DND-41 (cell line): ENCODE data around the gene UPF3A.

Source experiments
- EZH2 ChIP-seq: IDR thresholded peaks from 3 replicates; pipeline ENCODE4 v1.6.1; 2012; ENCODE audit warnings: borderline replicate concordance, low read depth, mild to moderate bottlenecking, moderate library complexity, low read length, inconsistent platforms; ENCODE audit not compliant: severe bottlenecking
- TF ChIP-seq, protein P1 (sequence below): IDR thresholded peaks from 2 replicates; pipeline ENCODE4 v1.5.1; 2012; ENCODE audit warnings: borderline replicate concordance, low read length, moderate library complexity, mild to moderate bottlenecking; ENCODE audit not compliant: poor library complexity, severe bottlenecking; ENCODE audit errors: extremely low read depth

DNA sequence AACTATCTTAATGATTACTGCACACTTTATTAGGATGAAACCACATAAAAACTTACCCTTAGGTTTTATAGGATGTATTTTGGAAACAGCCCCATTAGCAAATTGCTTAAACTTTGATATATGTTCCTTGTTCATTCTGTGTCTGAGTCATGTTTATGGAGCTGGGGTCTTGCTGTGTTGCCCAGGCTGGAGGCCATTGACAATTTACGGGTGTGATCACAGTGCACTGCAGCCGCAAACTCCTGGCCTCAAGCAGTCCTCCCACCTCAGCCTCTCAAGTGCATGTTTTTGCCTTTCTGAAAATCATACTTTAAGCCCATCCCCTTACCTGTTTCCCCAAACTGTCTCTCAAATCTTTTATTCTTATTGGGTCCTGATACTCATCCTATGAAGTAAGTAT lies 27.7 kb downstream of the UPF3A start:
- TF ChIP-seq, protein P1, sequence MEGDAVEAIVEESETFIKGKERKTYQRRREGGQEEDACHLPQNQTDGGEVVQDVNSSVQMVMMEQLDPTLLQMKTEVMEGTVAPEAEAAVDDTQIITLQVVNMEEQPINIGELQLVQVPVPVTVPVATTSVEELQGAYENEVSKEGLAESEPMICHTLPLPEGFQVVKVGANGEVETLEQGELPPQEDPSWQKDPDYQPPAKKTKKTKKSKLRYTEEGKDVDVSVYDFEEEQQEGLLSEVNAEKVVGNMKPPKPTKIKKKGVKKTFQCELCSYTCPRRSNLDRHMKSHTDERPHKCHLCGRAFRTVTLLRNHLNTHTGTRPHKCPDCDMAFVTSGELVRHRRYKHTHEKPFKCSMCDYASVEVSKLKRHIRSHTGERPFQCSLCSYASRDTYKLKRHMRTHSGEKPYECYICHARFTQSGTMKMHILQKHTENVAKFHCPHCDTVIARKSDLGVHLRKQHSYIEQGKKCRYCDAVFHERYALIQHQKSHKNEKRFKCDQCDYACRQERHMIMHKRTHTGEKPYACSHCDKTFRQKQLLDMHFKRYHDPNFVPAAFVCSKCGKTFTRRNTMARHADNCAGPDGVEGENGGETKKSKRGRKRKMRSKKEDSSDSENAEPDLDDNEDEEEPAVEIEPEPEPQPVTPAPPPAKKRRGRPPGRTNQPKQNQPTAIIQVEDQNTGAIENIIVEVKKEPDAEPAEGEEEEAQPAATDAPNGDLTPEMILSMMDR = no peak
- TF ChIP-seq EZH2 = no peak
